GM21786 (cell line): ENCODE results near the gene CCDC57.

Source experiments
- ATAC-seq: cut with Tn5 transposase; IDR thresholded peaks from one replicate; pipeline ENCODE4 v1.9.1; 2021; ENCODE audit not compliant: unreplicated experiment

CCDC57 gene

GRCh38 chr17:82236142-82236971, 23.7 kb upstream of the CCDC57 start:
- no peak for ATAC-seq

- no peak for ATAC-seq
Measured at GRCh38 chr17:82235775-82236141, 23.1 kb upstream of the CCDC57 start.

- ATAC-seq: no peak
Measured at GRCh38 chr17:82235056-82235774, 22.6 kb upstream of the CCDC57 start.

- no peak for ATAC-seq
Measured at GRCh38 chr17:82234211-82235055, 21.8 kb upstream of the CCDC57 start.

- no peak for ATAC-seq
Measured at GRCh38 chr17:82232876-82233785, 20.5 kb upstream of the CCDC57 start.

- ATAC-seq: no peak
Measured at GRCh38 chr17:82232322-82232820, 19.7 kb upstream of the CCDC57 start.

GRCh38 chr17:82231562-82232321, 19.1 kb upstream of the CCDC57 start:
- ATAC-seq: no peak

GRCh38 chr17:82231312-82231561, 18.6 kb upstream of the CCDC57 start:
- ATAC-seq: no peak

- ATAC-seq: peak; percentile 37
Measured at GRCh38 chr17:82230609-82231311, 18.1 kb upstream of the CCDC57 start.

- ATAC-seq: no peak
Measured at GRCh38 chr17:82229698-82230608, 17.3 kb upstream of the CCDC57 start.

GRCh38 chr17:82228842-82229697, 16.4 kb upstream of the CCDC57 start, which contains the start of gene SLC16A3:
TSS of gene SLC16A3 (plus strand) at chr17:82229042. CDS start at chr17:82236009, 6,967 bp downstream.
- ATAC-seq: peak; percentile 40

- ATAC-seq: no peak
Measured at GRCh38 chr17:82228278-82228841, 15.7 kb upstream of the CCDC57 start.

- ATAC-seq: no peak
Measured at GRCh38 chr17:82227629-82228277, 15.1 kb upstream of the CCDC57 start.

- ATAC-seq: no peak
Measured at GRCh38 chr17:82226809-82227628, 14.4 kb upstream of the CCDC57 start.

GRCh38 chr17:82226146-82226808, 13.6 kb upstream of the CCDC57 start:
- no peak for ATAC-seq
